HL-60 (cell line): ENCODE measurements around the gene C11orf71.

Experiments
- DNase-seq, 2 experiments: peaks; one replicate each; pipeline ENCODE4 v3.0.0-alpha.2; 2010 to 2020; ENCODE audit warnings: low read depth in 1 of 2, low spot score in 1 of 2
- H3K27ac ChIP-seq: fragments of 250-450 bp; sonication (Bioruptor Pico); replicated peaks from 2 replicates; pipeline ENCODE4 v1.5.1; 2020; ENCODE audit warnings: mild to moderate bottlenecking, moderate library complexity
- H3K27me3 ChIP-seq: fragments of 250-450 bp; sonication (Bioruptor Pico); 2 replicates; pipeline ENCODE4 v1.5.1; 2021; ENCODE audit warnings: mild to moderate bottlenecking, moderate library complexity; ENCODE audit not compliant: insufficient read depth, poor library complexity, severe bottlenecking
- H3K4me3 ChIP-seq: replicated peaks from 2 replicates; pipeline ENCODE4 v1.5.1; 2011; ENCODE audit warnings: mild to moderate bottlenecking, control low read depth, low read length; ENCODE audit not compliant: insufficient read depth
- CTCF ChIP-seq: IDR thresholded peaks from one replicate; pipeline ENCODE4 v1.5.1; 2011; ENCODE audit warnings: low read length, control low read depth, inconsistent platforms; ENCODE audit not compliant: insufficient read depth
- GABPA ChIP-seq: IDR thresholded peaks from 2 replicates; pipeline ENCODE4 v1.6.1; 2012; ENCODE audit warnings: low read depth
- POLR2AphosphoS5 ChIP-seq: IDR thresholded peaks from 2 replicates; pipeline ENCODE4 v1.6.1; 2012; ENCODE audit warnings: low read depth
- REST ChIP-seq: IDR thresholded peaks from 2 replicates; pipeline ENCODE4 v1.6.1; 2012; ENCODE audit warnings: low read depth; ENCODE audit not compliant: insufficient replicate concordance
- SPI1 ChIP-seq: IDR thresholded peaks from 2 replicates; pipeline ENCODE4 v1.6.1; 2012; ENCODE audit warnings: low read depth, mild to moderate bottlenecking, borderline replicate concordance

Gene C11orf71

GRCh38 chr11:114350022-114350421, 50.3 kb downstream of the C11orf71 start:
- H3K27me3 ChIP-seq: no peaks in the 10 kb centered on the region
- H3K4me3 ChIP-seq: no peak overlapping the region
- no peak overlapping the region for H3K27ac ChIP-seq
- TF ChIP-seq SPI1 (no peak), GABPA (no peak), CTCF (no peak), REST (no peak), POLR2AphosphoS5 (no peak)
- DNase-seq: no peak
